HCT116 (cell line): ENCODE results near the gene ACOT11. TPM values are rescaled to one million over a fixed set of nuclear protein-coding genes. Genes with fewer than 3 reads are reported as not detected.

Experiments used
- ATAC-seq: fragments of 200-7000 bp; cut with Tn5 transposase; 2 replicates; pipeline ENCODE4 v1.9.1; 2020; ENCODE audit warnings: mild to moderate bottlenecking, moderate library complexity
- BruUV-seq: library from RNA; stranded (reverse); fragments of 400-500 nt; replicated peaks from 2 replicates; lab custom pipeline; 2021; lab: Mats Ljungman, UMichigan
- CTCF ChIA-PET: fragments of 300-600 bp; sonication (Branson Sonifier 250); formaldehyde crosslinking; loops from one replicate; lab custom pipeline; 2021; ENCODE audit warnings: antibody characterized with exemption; lab: Charles Lee
- POLR2A ChIA-PET: fragments of 300-600, 350-600 bp; sonication (Branson Sonifier 250); formaldehyde crosslinking; loops from one replicate; lab custom pipeline; 2021; ENCODE audit warnings: antibody characterized with exemption; lab: Charles Lee
- RAD21 ChIA-PET, 2 experiments: fragments of 300-600 bp; sonication (Branson Sonifier 250); formaldehyde crosslinking; loops; one replicate each; lab custom pipeline; 2023; ENCODE audit warnings: low total read pairs in 2 of 2; ENCODE audit not compliant: uncharacterized antibody in 2 of 2, unreplicated experiment in 2 of 2, low non-redundant PET in 1 of 2; lab: Charles Lee
- DNase-seq: peaks from one replicate; pipeline ENCODE4 v3.0.0-alpha.2; 2010; ENCODE audit warnings: low read depth, low spot score
- H2AFZ ChIP-seq: fragments of 200-600 bp; shearing (Covaris generic), sonication (generic); 2 replicates; pipeline ENCODE4 v1.6.1; 2017; ENCODE audit warnings: low read depth, mixed run types, mixed read lengths, antibody characterized with exemption, low read length; ENCODE audit not compliant: poor library complexity, severe bottlenecking
- H3K27ac ChIP-seq: 2 replicates; pipeline ENCODE4 v1.5.1; 2012; ENCODE audit warnings: low read depth, low read length
- H3K27me3 ChIP-seq: fragments of 200-600 bp; sonication (generic); 2 replicates; pipeline ENCODE4 v1.6.1; 2016; ENCODE audit warnings: mixed run types, low read length, mixed read lengths; ENCODE audit not compliant: insufficient read depth
- H3K36me3 ChIP-seq, 2 experiments: fragments of 200-500 bp in 1 of 2; fragments of 200-600 bp in 1 of 2; sonication (Bioruptor generic) in 1 of 2; sonication (generic) in 1 of 2; 2 replicates each; pipeline versions ENCODE4 v1.5.1 to v1.6.1; 2014 to 2016; ENCODE audit warnings: low read length in 2 of 2, inconsistent platforms in 1 of 2, mixed read lengths in 1 of 2, mixed run types in 1 of 2; ENCODE audit not compliant: insufficient read depth in 2 of 2, control insufficient read depth in 1 of 2
- H3K4me1 ChIP-seq, 2 experiments: fragments of 200-600 bp in 1 of 2; sonication (generic) in 1 of 2; 2 replicates each; pipeline versions ENCODE4 v1.5.1 to v1.6.1; 2012 to 2017; ENCODE audit warnings: low read length in 2 of 2, inconsistent platforms in 1 of 2, mild to moderate bottlenecking in 1 of 2, mixed read lengths in 1 of 2, mixed run types in 1 of 2, moderate library complexity in 1 of 2; ENCODE audit not compliant: insufficient read depth in 2 of 2, control insufficient read depth in 1 of 2
- H3K4me2 ChIP-seq: fragments of 200-600 bp; sonication (generic); 2 replicates; pipeline ENCODE4 v1.6.1; 2017; ENCODE audit warnings: mixed run types, low read length, mixed read lengths
- H3K4me3 ChIP-seq, 2 experiments: fragments of 200-600 bp in 1 of 2; sonication (generic) in 1 of 2; replicated peaks in 1 of 2; 2 replicates each; pipeline ENCODE4 v1.5.1; 2011 to 2016; ENCODE audit warnings: low read length in 2 of 2, control low read depth in 1 of 2, low read depth in 1 of 2, mild to moderate bottlenecking in 1 of 2, mixed read lengths in 1 of 2, mixed run types in 1 of 2
- H3K79me2 ChIP-seq: fragments of 200-600 bp; sonication (generic); 2 replicates; pipeline ENCODE4 v1.6.1; 2017; ENCODE audit warnings: mild to moderate bottlenecking, mixed run types, low read length, moderate library complexity, mixed read lengths; ENCODE audit not compliant: insufficient read depth
- H3K9ac ChIP-seq: fragments of 200-600 bp; sonication (generic); 2 replicates; pipeline ENCODE4 v1.6.1; 2016; ENCODE audit warnings: low read length, mixed read lengths
- H3K9me2 ChIP-seq: fragments of 200-600 bp; sonication (generic), shearing (Covaris generic); 2 replicates; pipeline ENCODE4 v1.6.1; 2017; ENCODE audit warnings: mixed run types, mild to moderate bottlenecking, moderate library complexity; ENCODE audit not compliant: insufficient read depth
- H3K9me3 ChIP-seq, 2 experiments: fragments of 200-500 bp in 1 of 2; fragments of 200-600 bp in 1 of 2; sonication (Bioruptor generic) in 1 of 2; sonication (generic) in 1 of 2; 2 replicates each; pipeline ENCODE4 v1.6.1; 2014 to 2017; ENCODE audit warnings: low read length in 2 of 2, mixed read lengths in 2 of 2, inconsistent platforms in 1 of 2, low read depth in 1 of 2, mild to moderate bottlenecking in 1 of 2, mixed run types in 1 of 2, moderate library complexity in 1 of 2; ENCODE audit not compliant: control insufficient read depth in 1 of 2, insufficient read depth in 1 of 2
- H4K20me1 ChIP-seq: fragments of 200-600 bp; sonication (generic), shearing (Covaris generic); 2 replicates; pipeline ENCODE4 v1.6.1; 2017; ENCODE audit warnings: mixed run types, mild to moderate bottlenecking, moderate library complexity; ENCODE audit not compliant: insufficient read depth
- ATF3 ChIP-seq: IDR thresholded peaks from 2 replicates; pipeline ENCODE4 v1.6.1; 2012
- CTCF ChIP-seq, 3 experiments: fragments of 200-600 bp in 1 of 3; sonication (generic) in 1 of 3; IDR thresholded peaks in 2 of 3; conservative IDR thresholded peaks in 1 of 3; 2 replicates each; pipeline ENCODE4 v1.5.1; 2012 to 2017; ENCODE audit warnings: low read depth in 2 of 3, low read length in 2 of 3, antibody characterized with exemption in 1 of 3, borderline replicate concordance in 1 of 3, control low read depth in 1 of 3, mild to moderate bottlenecking in 1 of 3, mixed read lengths in 1 of 3, mixed run types in 1 of 3, moderate library complexity in 1 of 3; ENCODE audit not compliant: insufficient read depth in 1 of 3
- EGR1 ChIP-seq: IDR thresholded peaks from 2 replicates; pipeline ENCODE4 v1.6.1; 2012; ENCODE audit warnings: low read depth
- ELF1 ChIP-seq: IDR thresholded peaks from 2 replicates; pipeline ENCODE4 v1.6.1; 2012; ENCODE audit warnings: low read depth, borderline replicate concordance
- EZH2 ChIP-seq: fragments of 200-600 bp; sonication (generic); IDR thresholded peaks from 2 replicates; pipeline ENCODE4 v1.6.1; 2017; ENCODE audit warnings: antibody characterized with exemption, mixed run types
- EZH2phosphoT487 ChIP-seq: fragments of 200-600 bp; IDR thresholded peaks from 2 replicates; pipeline ENCODE4 v1.6.1; 2018; ENCODE audit warnings: antibody characterized with exemption, borderline replicate concordance
- JUND ChIP-seq: IDR thresholded peaks from 2 replicates; pipeline ENCODE4 v1.6.1; 2012
- MAX ChIP-seq: IDR thresholded peaks from 2 replicates; pipeline ENCODE4 v1.6.1; 2012
- POLR2A ChIP-seq: IDR thresholded peaks from 2 replicates; pipeline ENCODE4 v1.7.0; 2011; ENCODE audit warnings: borderline replicate concordance; ENCODE audit not compliant: insufficient read depth, insufficient read length; ENCODE audit errors: extremely low read depth
- SP1 ChIP-seq: IDR thresholded peaks from 2 replicates; pipeline ENCODE4 v1.6.1; 2012; ENCODE audit warnings: low read depth
- SRF ChIP-seq: IDR thresholded peaks from 2 replicates; pipeline ENCODE4 v1.6.1; 2012; ENCODE audit warnings: low read depth
- TCF7L2 ChIP-seq: IDR thresholded peaks from 2 replicates; pipeline ENCODE4 v1.7.0; 2011; ENCODE audit warnings: borderline replicate concordance, inconsistent platforms; ENCODE audit not compliant: insufficient read depth, insufficient read length; ENCODE audit errors: extremely low read depth
- ZBTB33 ChIP-seq: IDR thresholded peaks from 2 replicates; pipeline ENCODE4 v1.6.1; 2011; ENCODE audit warnings: mild to moderate bottlenecking, low read length, moderate library complexity; ENCODE audit not compliant: insufficient replicate concordance; ENCODE audit errors: extremely low read depth
- ZFX ChIP-seq: fragments of 450-650 bp; IDR thresholded peaks from 2 replicates; pipeline ENCODE4 v1.6.1; 2017
- intact Hi-C: fragments of 100-400 bp; cut with micrococcal nuclease; formaldehyde crosslinking; loops from 2 replicates; pipeline ENCODE4 v1.10.0; 2022
- total RNA-seq: library from RNA; stranded (reverse); gene quantifications from one replicate; pipeline ENCODE4 v1.2.1, GENCODE V29; 2021; ENCODE audit not compliant: unreplicated experiment

Gene ACOT11
- total RNA-seq, 1 experiment from 2014 or later, result 31.1 TPM

GRCh38 chr1:54583307-54583686, 35.3 kb downstream of the ACOT11 start:
- BruUV-seq, result no TSS peak
- Histone ChIP-seq H3K27me3 (no peaks in the 10 kb centered on the region), H2AFZ (no peak overlapping the region), H3K36me3 (no peaks in the 10 kb centered on the region; a peak in 1 of 4 replicates), H3K4me1 (peaks cover 13 to 17% of the 10 kb centered on the region in 2 experiments), H3K27ac (no peak overlapping the region), H3K79me2 (no peaks in the 10 kb centered on the region; the same call in 1 of the 2 replicates), H3K9ac (no peak overlapping the region), H3K9me3 (no peaks in the 10 kb centered on the region), H4K20me1 (no peaks in the 10 kb centered on the region), H3K4me3 (no peak overlapping the region), H3K9me2 (no peaks in the 10 kb centered on the region), H3K4me2 (no peak overlapping the region)
- ChIA-PET RAD21 (no interaction called here), POLR2A (no interaction called here), CTCF (no interaction called here)
- DNase-seq (no peak), ATAC-seq (no peak)
- no peak for TF ChIP-seq CTCF (IDR thresholded peaks at IDR 0.05 in 2 of 3, conservative IDR thresholded peaks at IDR 0.05 in 1 of 3; ENCODE audit: borderline replicate concordance in 1 of 3, insufficient read depth in 1 of 3, low read depth in 2 of 3, low read length in 2 of 3)
- no peak for TF ChIP-seq JUND
- TF ChIP-seq TCF7L2, result no peak
- no peak for TF ChIP-seq POLR2A
- TF ChIP-seq ATF3, result no peak
- no peak for TF ChIP-seq SRF
- no peak for TF ChIP-seq ELF1
- TF ChIP-seq EZH2, result no peak
- TF ChIP-seq ZBTB33, result no peak
- no peak for TF ChIP-seq MAX
- TF ChIP-seq SP1, result no peak
- TF ChIP-seq EZH2phosphoT487, result no peak
- no peak for TF ChIP-seq EGR1
- no peak for TF ChIP-seq ZFX
- intact Hi-C loops, result no loop called here
